Activated naive CD4-positive, alpha-beta T cell treated with anti-CD3 and anti-CD28 coated beads, Interleukin-2, amount 50 U/mL, for 72 hours (primary cell): ENCODE data around the gene ZNF229. TPM values are rescaled to one million over a fixed set of nuclear protein-coding genes. Genes with fewer than 3 reads are reported as not detected.
A peak's percentile ranks its signal among the peaks of the same experiment; 100 is the strongest.
"Not testable (repeated sequence)": the region's sequence is repeated elsewhere in the genome, so short reads cannot be mapped to it uniquely, and the experiment has no call there.

Source experiments
- ATAC-seq, 2 donors: fragments of 150-1000 bp; cut with Tn5 transposase; 2 replicates each; pipeline ENCODE4 v1.10.0; 2021; ENCODE audit warnings: mild to moderate bottlenecking in 2 of 2, moderate library complexity in 2 of 2
- DNase-seq, 2 donors: peaks; one replicate each; pipeline ENCODE4 v3.0.0; 2021 to 2022; ENCODE audit warnings: low spot score in 2 of 2
- H3K27ac Mint-ChIP-seq, 2 donors: one replicate each; pipeline ENCODE4 v1.8.0; 2022; ENCODE audit warnings: mild to moderate bottlenecking in 2 of 2, mixed read lengths in 2 of 2
- H3K36me3 Mint-ChIP-seq, 2 donors: one replicate each; pipeline ENCODE4 v1.8.0; 2022; ENCODE audit warnings: mixed read lengths in 2 of 2
- H3K9me3 Mint-ChIP-seq, 2 donors: one replicate each; pipeline ENCODE4 v1.8.0; 2022; ENCODE audit warnings: mixed read lengths in 2 of 2
- total RNA-seq, 2 donors: library from RNA; stranded (reverse); gene quantifications; one replicate each; pipeline ENCODE4 v1.2.3, GENCODE V29; 2022

The ZNF229 gene
- 1 to 10 TPM in 1 of 2 donors, under 1 TPM in 1; 0.09 to 1.2 TPM for total RNA-seq

DNA sequence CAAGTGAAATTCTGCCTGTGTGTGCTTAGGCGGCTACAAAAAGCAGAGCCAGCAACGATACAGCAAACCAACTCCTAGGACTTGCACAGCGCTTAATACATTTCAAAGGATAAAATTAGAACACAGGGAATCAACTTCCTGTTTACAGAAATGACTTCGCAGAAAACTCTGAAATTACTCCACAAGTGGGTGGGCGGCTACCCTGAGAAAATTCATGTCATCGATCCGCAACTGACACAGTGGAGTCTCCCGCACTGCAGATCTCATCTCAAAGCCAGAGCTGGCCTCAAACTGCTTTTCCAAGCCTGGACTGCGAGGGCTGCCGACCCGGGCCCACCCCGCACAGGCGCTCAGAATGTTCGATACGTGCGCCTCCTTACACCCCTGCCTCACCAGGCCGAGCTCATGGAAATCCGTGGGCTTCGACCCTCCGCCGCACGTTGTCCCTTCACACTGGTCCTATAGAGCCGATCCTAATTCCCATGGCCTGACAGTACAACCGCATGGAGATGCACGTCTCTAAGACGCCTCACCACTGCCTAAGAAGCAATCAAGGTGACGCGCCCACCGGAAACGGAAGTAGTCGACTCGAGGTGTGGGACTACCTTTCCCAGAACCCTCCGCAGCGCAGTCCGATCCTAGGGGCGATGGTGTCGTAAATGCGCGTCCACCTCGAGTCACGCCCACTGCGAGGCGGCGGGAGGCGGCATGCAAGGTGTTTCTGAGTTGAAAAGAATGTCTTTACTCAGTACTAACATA is at the start of gene ZNF229:
ZNF229 (minus strand) TSS at position 557 of the 759 bp plus-strand sequence. CDS start 5,625 bp downstream, outside the sequence.
- ATAC-seq: peak; percentile 88 to 99
- peak; percentile 62 to 72 for DNase-seq
- Mint-ChIP-seq H3K36me3 (peaks cover 79 to 90% of the 10 kb centered on the region in 2 donors), H3K27ac (peak within 1 kb of the TSS in 1 of 2 donors; percentile 57), H3K9me3 (peaks cover 64 to 74% of the 10 kb centered on the region in 2 donors)

DNA sequence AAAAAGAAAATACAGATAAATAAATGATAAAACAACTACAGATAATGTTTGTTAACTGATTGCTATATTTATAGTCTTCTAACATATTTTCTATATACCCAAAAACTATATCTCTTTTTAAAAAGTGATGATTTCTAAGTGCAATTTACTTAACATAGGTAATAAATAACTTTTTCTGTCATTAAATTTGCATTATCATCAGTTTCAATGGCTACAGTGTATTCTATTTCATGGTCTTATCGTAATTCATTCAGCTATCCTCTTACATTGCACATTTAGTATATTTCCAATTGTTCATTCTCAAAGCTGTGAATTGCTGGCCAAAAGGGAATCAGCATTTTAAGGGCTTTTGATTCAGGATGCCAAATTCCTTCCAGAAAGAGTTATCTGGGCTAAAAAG is 48.4 kb upstream of the ZNF229 start:
- H3K36me3 Mint-ChIP-seq: peaks cover 87 to 91% of the 10 kb centered on the region in 2 donors
- no peak overlapping the region for H3K27ac Mint-ChIP-seq
- H3K9me3 Mint-ChIP-seq: peaks cover 71 to 73% of the 10 kb centered on the region in 2 donors
- DNase-seq: no peak
- no peak for ATAC-seq

DNA sequence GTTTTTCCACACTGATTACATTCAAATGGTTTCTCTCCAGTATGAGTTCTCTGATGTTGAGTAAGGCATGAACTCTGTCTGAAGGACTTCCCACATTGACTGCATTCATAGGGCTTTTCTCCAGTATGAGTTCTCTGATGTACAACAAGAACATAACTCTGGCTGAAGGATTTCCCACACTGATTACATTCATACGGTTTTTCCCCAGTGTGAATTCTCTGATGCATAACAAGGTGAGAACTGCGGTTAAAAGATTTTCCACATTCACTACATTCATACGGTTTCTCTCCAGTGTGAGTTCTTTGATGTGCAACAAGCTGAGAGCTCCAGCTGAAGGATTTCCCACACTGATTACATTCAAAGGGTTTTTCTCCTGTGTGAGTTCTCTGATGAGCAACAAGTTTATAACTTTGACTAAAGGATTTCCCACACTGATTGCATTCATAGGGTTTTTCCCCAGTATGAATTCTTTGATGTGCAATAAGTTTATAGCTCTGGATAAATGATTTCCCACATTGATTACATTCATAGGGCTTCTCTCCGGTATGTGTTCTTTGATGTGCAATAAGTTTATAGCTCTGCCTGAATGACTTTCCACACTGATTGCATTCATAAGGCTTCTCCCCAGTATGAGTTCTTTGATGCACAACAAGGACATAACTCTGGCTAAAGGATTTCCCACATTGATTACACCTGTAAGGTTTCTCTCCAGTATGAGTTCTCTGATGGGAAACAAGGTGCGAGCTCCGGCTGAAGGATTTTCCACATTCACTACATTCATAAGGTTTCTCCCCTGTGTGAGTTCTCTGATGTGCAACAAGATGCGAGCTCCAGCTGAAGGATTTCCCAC is 28.5 kb upstream of the ZNF229 start:
- H3K27ac Mint-ChIP-seq: peak overlapping the region in 1 of 2 donors; percentile 84
- H3K9me3 Mint-ChIP-seq: peaks cover 71 to 83% of the 10 kb centered on the region in 2 donors
- no peak for DNase-seq

DNA sequence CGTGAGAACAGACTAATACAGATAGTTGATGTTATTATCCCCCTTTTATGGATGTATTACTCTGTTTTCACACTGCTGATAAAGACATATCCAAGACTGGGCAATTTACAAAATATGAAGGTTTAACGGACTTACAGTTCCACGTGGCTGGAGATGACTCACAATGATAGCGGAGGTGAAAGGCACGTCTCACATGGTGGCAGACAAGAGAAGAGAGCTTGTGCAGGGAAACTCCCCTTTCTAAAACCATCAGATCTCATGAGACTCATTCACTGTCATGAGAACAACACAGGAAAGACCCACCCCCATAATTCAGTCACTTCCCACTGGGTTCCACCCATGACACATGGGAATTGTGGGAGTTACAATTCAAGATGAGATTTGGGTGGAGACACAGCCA is 20.5 kb upstream of the ZNF229 start:
- not testable (repeated sequence) for H3K27ac Mint-ChIP-seq, DNase-seq, ATAC-seq
- Mint-ChIP-seq H3K9me3 (peaks cover 68 to 74% of the 10 kb centered on the region in 2 donors), H3K36me3 (peaks cover 81 to 82% of the 10 kb centered on the region in 2 donors)

More for the DNA sequence above, 28.5 kb upstream of the ZNF229 start:
- no peak for ATAC-seq
- peaks cover 92 to 98% of the 10 kb centered on the region in 2 donors for H3K36me3 Mint-ChIP-seq

DNA sequence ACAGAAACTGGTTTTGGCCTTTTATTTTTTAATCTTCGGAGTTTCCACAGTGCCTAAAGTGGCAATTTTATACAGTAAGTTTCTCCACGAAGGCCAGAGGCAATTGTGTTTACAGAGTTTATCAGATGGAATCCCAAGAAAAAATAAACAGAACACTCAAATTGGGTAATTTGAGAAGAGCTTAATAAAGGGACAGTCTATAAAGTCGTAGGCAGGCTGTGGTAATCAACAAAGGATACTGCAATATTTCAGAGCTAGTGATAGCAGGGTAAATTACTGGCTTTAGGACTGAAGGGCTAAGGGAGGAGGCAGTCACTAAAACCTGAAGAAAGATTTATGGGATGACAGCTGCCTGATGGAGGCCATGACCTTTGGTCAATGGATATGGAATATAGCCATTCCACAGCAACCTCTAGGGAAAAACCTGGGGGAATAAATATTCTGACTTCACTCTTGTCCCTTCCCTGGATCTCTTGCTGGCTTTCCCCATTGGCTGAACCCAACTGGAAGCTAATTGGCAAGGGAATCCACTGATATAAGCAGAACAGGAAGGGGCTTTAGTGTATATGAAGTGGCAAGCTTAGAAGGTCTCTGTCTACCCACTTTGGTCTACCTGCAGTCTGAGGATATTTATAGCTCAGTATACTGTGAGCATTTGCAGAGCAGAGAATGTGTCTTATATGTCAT is 14.5 kb upstream of the ZNF229 start:
- ATAC-seq: not testable (repeated sequence)
- peaks cover 33 to 48% of the 10 kb centered on the region in 2 donors for H3K9me3 Mint-ChIP-seq

DNA sequence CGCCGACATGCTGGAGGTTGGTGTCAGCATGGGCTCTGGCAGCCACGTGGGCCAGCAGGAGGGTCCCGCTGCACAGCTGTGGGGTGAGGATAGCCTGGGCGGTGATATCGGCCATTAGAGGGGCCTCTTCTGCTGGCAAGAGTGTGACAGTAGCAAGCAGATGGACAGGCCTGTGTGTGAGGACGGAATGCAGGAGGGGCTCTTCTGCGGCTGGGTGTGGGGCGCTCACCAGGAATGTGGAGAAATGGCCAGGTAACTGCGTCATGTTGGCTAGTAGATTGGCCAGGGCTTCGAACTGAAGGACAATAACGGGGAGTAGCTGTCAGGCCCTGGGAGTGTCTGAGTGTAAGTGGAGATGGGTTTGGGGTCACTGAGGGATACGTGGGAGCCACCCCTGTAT is 7.7 kb upstream of the ZNF229 start:
- Mint-ChIP-seq H3K36me3 (peaks cover 43 to 47% of the 10 kb centered on the region in 2 donors), H3K9me3 (peaks cover 33 to 36% of the 10 kb centered on the region in 2 donors)
- not testable (repeated sequence) for ATAC-seq, H3K27ac Mint-ChIP-seq, DNase-seq

More for the DNA sequence above, 14.5 kb upstream of the ZNF229 start:
- DNase-seq, H3K27ac Mint-ChIP-seq: not testable (repeated sequence)
- H3K36me3 Mint-ChIP-seq: peaks cover 49 to 53% of the 10 kb centered on the region in 2 donors

DNA sequence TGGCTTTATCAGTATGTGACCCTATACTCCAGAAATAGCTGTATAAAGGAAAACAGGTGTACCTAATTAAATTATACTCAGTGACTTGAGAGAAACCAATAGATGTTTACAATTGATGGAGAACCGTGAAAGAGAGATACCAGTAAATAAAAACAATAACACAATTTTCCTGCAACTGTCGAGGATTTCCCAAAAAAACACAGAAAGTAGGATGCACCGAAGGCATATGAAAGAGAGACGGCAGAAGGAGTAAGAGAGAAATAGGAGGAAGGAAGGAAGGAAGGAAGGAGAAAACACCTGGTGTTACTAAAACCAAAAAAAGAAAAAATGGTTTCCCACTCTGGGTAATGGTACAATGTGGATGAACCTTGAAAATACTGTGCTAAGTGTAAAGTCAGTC is 6.8 kb upstream of the ZNF229 start:
- Mint-ChIP-seq H3K36me3 (peaks cover 47 to 52% of the 10 kb centered on the region in 2 donors), H3K27ac (no peak overlapping the region), H3K9me3 (peaks cover 39% of the 10 kb centered on the region in 2 donors)
- ATAC-seq (no peak), DNase-seq (no peak)

DNA sequence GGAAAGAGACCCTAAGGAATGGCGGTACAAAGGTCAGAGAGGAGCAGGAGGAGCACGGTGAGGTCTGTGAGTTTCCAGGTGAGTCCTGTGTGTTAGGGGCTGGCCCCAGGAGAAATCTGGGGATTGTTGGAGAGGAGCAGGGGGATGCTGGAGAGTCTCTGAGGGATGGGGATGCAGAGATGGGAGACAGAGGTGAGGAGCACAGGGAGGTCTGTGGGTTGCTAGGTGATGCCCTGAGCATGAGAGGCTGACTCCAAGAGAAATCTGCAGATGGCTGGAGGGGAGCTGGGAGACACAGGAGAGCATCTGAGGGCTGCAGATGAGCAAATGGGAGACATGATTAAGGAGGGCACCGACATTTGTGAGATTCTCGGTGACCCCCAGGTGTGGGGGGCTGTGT is 4.1 kb upstream of the ZNF229 start:
- ATAC-seq: no peak
- DNase-seq: no peak
- H3K36me3 Mint-ChIP-seq: peaks cover 58 to 68% of the 10 kb centered on the region in 2 donors
- H3K9me3 Mint-ChIP-seq: peaks cover 49 to 57% of the 10 kb centered on the region in 2 donors
- H3K27ac Mint-ChIP-seq: no peak overlapping the region

DNA sequence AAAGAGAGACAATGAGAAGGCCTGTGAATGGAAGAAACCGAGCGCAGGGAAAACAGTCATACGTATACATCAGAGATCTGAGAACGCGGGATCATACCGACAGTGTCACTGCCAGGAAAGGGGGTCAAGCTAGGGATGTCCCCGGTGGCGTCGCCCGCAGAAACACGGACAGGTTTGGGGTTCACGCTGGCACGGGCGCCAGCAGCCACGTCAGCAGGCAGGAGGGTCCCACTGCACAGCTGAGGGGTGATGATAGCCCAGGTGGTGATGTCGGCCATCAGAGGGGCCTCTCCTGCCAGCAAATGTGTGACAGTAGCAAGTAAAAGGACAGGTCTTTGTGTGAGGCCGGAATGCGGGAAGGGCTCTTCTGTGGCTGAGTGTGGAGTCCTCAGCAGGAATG is 3.4 kb upstream of the ZNF229 start:
- ATAC-seq (no peak), DNase-seq (no peak)
- Mint-ChIP-seq H3K9me3 (peaks cover 54 to 59% of the 10 kb centered on the region in 2 donors), H3K27ac (no peak overlapping the region), H3K36me3 (peaks cover 62 to 75% of the 10 kb centered on the region in 2 donors)

DNA sequence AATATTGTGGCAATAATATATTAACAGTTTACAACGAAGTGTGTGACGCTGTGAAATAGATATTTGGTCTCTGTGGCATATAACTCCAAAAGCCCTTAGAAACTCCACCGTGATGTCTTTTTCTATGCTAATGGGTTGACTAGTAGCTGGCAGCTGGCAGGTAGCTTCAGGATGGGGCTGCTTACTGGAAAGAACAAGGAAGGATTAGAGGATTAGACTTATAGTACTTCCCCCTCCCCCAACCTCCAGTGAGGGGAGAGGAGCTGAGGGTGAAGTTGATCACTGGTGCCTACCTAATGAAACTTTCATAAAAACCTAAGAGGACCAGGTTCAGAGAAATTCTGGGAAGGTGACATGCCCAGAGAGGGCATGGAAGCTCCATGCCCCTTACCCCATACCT is 9.8 kb downstream of the ZNF229 start:
- Mint-ChIP-seq H3K27ac (no peak overlapping the region), H3K9me3 (peaks cover 44 to 51% of the 10 kb centered on the region in 2 donors), H3K36me3 (peaks cover 43 to 76% of the 10 kb centered on the region in 2 donors)
- DNase-seq (no peak), ATAC-seq (no peak)

DNA sequence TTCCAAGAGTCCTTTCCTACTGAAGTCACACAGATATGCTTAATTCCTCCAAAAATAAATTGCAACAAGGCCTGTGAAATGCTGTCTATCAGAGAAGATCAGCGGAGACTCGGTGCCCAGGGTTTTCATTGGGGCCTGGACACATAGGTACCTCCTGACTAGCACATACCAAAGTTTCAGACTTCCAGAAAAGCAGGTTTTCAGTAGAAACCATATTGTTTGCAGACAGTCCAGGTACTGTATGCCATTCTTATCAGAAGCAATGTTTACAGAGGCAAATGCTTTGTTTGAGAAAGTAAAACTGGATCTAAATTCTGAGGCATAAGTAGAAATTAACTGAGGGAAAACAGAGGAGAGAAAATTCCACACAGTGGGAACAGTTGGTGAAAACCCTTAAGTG is 12.8 kb downstream of the ZNF229 start:
- Mint-ChIP-seq H3K27ac (no peak overlapping the region), H3K36me3 (peaks cover 48 to 81% of the 10 kb centered on the region in 2 donors), H3K9me3 (peaks cover 45 to 52% of the 10 kb centered on the region in 2 donors)
- ATAC-seq (no peak), DNase-seq (no peak)

DNA sequence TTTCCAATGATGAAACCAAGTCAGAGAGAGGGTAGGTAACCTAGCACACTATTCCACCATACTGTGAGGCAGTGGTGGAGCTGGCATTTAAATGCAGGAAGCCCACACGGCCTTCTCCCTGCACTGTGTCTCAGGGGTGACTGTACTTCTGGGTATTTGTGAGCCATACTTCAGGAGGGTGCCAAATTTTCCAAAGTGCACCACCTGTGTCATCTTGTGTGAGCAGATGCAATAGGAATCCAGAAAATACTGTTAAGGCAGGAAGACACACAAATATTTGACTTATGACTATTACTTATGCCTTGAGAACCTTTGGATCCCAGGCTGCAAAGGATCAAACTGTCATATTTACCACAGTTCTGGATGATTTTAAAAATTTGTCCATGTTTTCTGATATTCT is 17.3 kb downstream of the ZNF229 start:
- ATAC-seq (no peak), DNase-seq (no peak)
- H3K27ac Mint-ChIP-seq: no peak overlapping the region
- peaks cover 63 to 74% of the 10 kb centered on the region in 2 donors for H3K9me3 Mint-ChIP-seq
- H3K36me3 Mint-ChIP-seq: peaks cover 73 to 83% of the 10 kb centered on the region in 2 donors

DNA sequence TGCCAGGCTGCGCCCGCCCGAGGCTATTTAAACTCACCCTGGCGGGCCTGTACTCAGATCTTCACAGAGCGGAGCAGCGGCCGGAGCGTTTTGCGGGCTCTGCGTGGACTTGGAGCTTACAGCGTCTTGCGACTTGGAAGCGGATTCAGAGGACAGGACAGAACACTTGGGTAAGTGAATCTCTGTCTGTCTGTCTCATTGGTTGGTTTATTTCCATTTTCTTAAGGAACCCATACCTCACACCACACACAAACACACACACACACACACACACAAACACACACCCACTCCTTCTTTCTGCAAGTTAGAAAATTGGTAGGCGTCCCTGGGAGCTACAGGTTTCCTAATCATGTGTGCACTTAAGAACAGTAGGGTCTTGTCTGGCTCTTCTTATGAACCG is 32.7 kb downstream of the ZNF229 start:
- Mint-ChIP-seq H3K36me3 (peaks cover 8 to 24% of the 10 kb centered on the region in 2 donors), H3K9me3 (peaks cover 31 to 44% of the 10 kb centered on the region in 2 donors)
- H3K27ac Mint-ChIP-seq, ATAC-seq, DNase-seq: not testable (repeated sequence)

DNA sequence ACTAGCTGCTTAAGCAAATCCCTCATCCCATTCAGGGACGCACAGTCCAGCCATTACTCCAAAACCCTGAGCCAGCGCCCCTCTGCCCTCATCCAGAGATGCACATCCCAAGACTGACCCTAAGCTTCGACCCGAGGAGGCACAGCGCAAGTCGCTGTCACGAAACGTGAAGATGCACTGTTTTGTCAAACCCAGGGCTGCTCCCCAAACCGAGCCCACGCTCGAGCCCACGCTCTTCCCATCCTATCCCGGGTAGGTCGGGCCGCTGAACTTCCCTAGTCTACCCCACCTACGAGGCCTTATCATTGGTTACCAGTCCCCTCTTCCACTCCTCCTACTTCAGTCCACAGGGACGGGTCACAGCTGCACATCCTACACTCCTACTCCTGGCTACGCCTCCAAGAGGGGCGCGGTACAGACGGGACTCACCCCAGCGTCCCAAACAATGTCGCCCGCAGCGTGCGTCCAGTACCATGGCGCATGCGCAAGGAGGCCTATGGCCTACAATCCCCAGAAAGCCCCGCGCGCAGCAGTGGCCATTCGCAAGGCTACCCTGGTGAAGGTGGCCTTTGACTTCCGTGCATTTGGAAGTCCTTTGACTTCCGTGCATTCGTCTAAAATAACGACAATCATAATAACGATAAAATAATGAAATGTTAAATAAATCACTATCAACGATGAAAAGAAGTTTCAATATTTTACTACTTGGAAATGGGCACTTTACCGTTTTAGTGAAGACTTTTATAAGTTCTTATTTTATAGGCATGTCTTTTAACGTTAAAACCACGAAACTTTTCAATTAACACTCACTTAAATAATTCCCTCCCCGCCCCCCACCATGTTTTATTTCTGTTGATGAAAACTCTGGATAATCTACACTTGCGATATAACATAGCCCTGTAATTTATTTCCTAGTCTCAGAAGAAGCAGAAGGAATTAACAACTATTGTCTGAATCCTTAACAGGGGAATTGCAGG is 46.8 kb downstream of the ZNF229 start, which contains the start of gene ZNF285:
ZNF285 (minus strand) TSS at position 470 of the 977 bp plus-strand sequence. CDS start 4,395 bp downstream, outside the sequence.
- DNase-seq (peak; percentile 82 to 88), ATAC-seq (peak; percentile 99 to 100)
- peaks cover 22 to 27% of the 10 kb centered on the region in 2 donors for H3K9me3 Mint-ChIP-seq
- H3K27ac Mint-ChIP-seq: peak within 1 kb of the TSS; percentile 75 to 90
- H3K36me3 Mint-ChIP-seq: peaks cover 38 to 49% of the 10 kb centered on the region in 2 donors

DNA sequence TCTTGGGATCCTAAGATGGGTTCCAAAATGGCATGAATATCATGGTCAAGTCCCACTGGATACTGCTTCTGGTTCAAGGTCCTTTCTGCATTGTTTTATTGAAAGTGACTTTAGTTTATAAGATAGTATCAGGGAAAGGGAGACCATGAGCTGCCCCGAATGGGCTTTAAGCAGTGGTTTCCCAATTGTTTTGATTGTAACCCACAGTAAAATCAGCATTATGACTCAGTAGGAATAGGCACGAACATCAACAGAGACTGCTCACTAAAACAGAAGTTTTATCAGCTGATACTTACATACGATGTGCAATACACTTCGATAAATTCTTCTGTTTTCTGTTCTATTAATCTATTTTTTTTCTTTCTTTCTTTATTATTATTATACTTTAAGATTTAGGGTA is 59.0 kb downstream of the ZNF229 start:
- Mint-ChIP-seq H3K36me3 (peaks cover 62 to 88% of the 10 kb centered on the region in 2 donors), H3K9me3 (peaks cover 45 to 49% of the 10 kb centered on the region in 2 donors)
- H3K27ac Mint-ChIP-seq, ATAC-seq, DNase-seq: not testable (repeated sequence)
